ENCODE data around the gene ERBB4. TPM values are rescaled to one million over a fixed set of nuclear protein-coding genes. Genes with fewer than 3 reads are reported as not detected.

The ERBB4 gene
- polyA plus RNA-seq, 1 donor, result 6.4 TPM

GRCh38 chr2:212360068-212360460 is 178.5 kb downstream of the ERBB4 start:
- DNase-seq, result no peak

- DNase-seq, result no peak
Observed at GRCh38 chr2:212359425-212360067, 179.1 kb downstream of the ERBB4 start.

GRCh38 chr2:212357606-212358005 is 181.0 kb downstream of the ERBB4 start:
- DNase-seq, result no peak

GRCh38 chr2:212354382-212354781 is 184.2 kb downstream of the ERBB4 start:
- DNase-seq, result no peak

GRCh38 chr2:212348501-212348900 is 190.1 kb downstream of the ERBB4 start:
- DNase-seq, result no peak

GRCh38 chr2:212346865-212347264 is 191.7 kb downstream of the ERBB4 start:
- no peak for DNase-seq

- DNase-seq, result no peak
Observed at GRCh38 chr2:212345966-212346365, 192.6 kb downstream of the ERBB4 start.

- DNase-seq, result no peak
Observed at GRCh38 chr2:212344131-212344530, 194.5 kb downstream of the ERBB4 start.

- no peak for DNase-seq
Observed at GRCh38 chr2:212343167-212343566, 195.4 kb downstream of the ERBB4 start.

- no peak for DNase-seq
Observed at GRCh38 chr2:212337486-212338343, 200.9 kb downstream of the ERBB4 start.

- no peak for DNase-seq
Observed at GRCh38 chr2:212337036-212337435, 201.6 kb downstream of the ERBB4 start.

- no peak for DNase-seq
Observed at GRCh38 chr2:212330263-212330662, 208.3 kb downstream of the ERBB4 start.

- no peak for DNase-seq
Observed at GRCh38 chr2:212328712-212329496, 209.7 kb downstream of the ERBB4 start.

- DNase-seq, result no peak
Observed at GRCh38 chr2:212328136-212328535, 210.5 kb downstream of the ERBB4 start.

GRCh38 chr2:212327171-212327809 is 211.3 kb downstream of the ERBB4 start:
- DNase-seq, result no peak

- no peak for DNase-seq
Observed at GRCh38 chr2:212318636-212319035, 220.0 kb downstream of the ERBB4 start.

- DNase-seq, result no peak
Observed at GRCh38 chr2:212314680-212315079, 223.9 kb downstream of the ERBB4 start.

GRCh38 chr2:212311807-212312404 is 226.7 kb downstream of the ERBB4 start:
- no peak for DNase-seq

GRCh38 chr2:212299943-212300342 is 238.7 kb downstream of the ERBB4 start:
- DNase-seq, result no peak

GRCh38 chr2:212299333-212299732 is 239.3 kb downstream of the ERBB4 start:
- DNase-seq, result no peak

GRCh38 chr2:212295571-212295970 is 243.0 kb downstream of the ERBB4 start:
- DNase-seq, result no peak

- DNase-seq, result no peak
Observed at GRCh38 chr2:212294816-212295215, 243.8 kb downstream of the ERBB4 start.

Measured in hindlimb muscle (tissue), 1 donor.